IMR-90 (cell line): Measurements from ENCODE around the gene BCAT1. TPM values are rescaled to one million over a fixed set of nuclear protein-coding genes. Genes with fewer than 3 reads are reported as not detected.

Experiments
- ATAC-seq: fragments of 200-7000 bp; cut with Tn5 transposase; 2 replicates; pipeline ENCODE4 v1.9.1; 2020; ENCODE audit warnings: low read depth, mild to moderate bottlenecking, moderate library complexity
- Bru-seq: library from RNA; stranded (reverse); fragments of 400-500 nt; gene quantifications from one replicate; lab custom pipeline; 2021; lab: Mats Ljungman, UMichigan
- BruChase-seq, 2 experiments: library from RNA; stranded (reverse); fragments of 400-500 nt; gene quantifications; one replicate each; lab custom pipeline; 2021; lab: Mats Ljungman, UMichigan
- BruUV-seq: library from RNA; stranded (reverse); fragments of 400-500 nt; replicated peaks from 2 replicates; lab custom pipeline; 2021; lab: Mats Ljungman, UMichigan
- CTCF ChIA-PET: fragments of 300-600 bp; formaldehyde crosslinking; extraction: SDS; loops from one replicate; lab custom pipeline; 2021; ENCODE audit warnings: antibody characterized with exemption; lab: Yijun Ruan, JAX
- POLR2A ChIA-PET: fragments of 300-600 bp; sonication (Branson Sonifier 250); formaldehyde crosslinking; loops from one replicate; lab custom pipeline; 2022; ENCODE audit warnings: antibody characterized with exemption; ENCODE audit not compliant: unreplicated experiment; lab: Charles Lee
- DNase-seq: peaks from one replicate; pipeline ENCODE4 v3.0.0; 2013
- H2AFZ ChIP-seq: replicated peaks from 2 replicates; pipeline ENCODE3; 2013; ENCODE audit warnings: low read length, mild to moderate bottlenecking; ENCODE audit not compliant: poor library complexity
- H2AK5ac ChIP-seq: 2 replicates; pipeline ENCODE4 v1.6.1; 2013; ENCODE audit warnings: low read depth, low read length, inconsistent platforms
- H2AK9ac ChIP-seq: replicated peaks from 2 replicates; pipeline ENCODE3; 2013; ENCODE audit warnings: mild to moderate bottlenecking, low read depth, low read length, moderate library complexity; ENCODE audit not compliant: poor library complexity
- H2BK120ac ChIP-seq: 2 replicates; pipeline ENCODE4 v1.6.1; 2013; ENCODE audit warnings: low read depth, low read length, inconsistent platforms
- H2BK15ac ChIP-seq: 3 replicates; pipeline ENCODE4 v1.6.1; 2013; ENCODE audit warnings: low read depth, low read length, inconsistent platforms
- H2BK20ac ChIP-seq: 2 replicates; pipeline ENCODE4 v1.6.1; 2013; ENCODE audit warnings: low read depth, mild to moderate bottlenecking, inconsistent platforms, low read length, moderate library complexity
- H2BK5ac ChIP-seq: 2 replicates; pipeline ENCODE4 v1.6.1; 2013; ENCODE audit warnings: mild to moderate bottlenecking, low read depth, low read length, inconsistent platforms; ENCODE audit not compliant: poor library complexity, severe bottlenecking
- H3K14ac ChIP-seq: replicated peaks from 2 replicates; pipeline ENCODE4 v1.6.1; 2013; ENCODE audit warnings: low read depth, low read length, inconsistent platforms
- H3K18ac ChIP-seq: 2 replicates; pipeline ENCODE4 v1.6.1; 2013; ENCODE audit warnings: low read depth, low read length, control low read depth
- H3K23ac ChIP-seq: 2 replicates; pipeline ENCODE4 v1.6.1; 2013; ENCODE audit warnings: low read depth, low read length, inconsistent platforms
- H3K27ac ChIP-seq: 2 replicates; pipeline ENCODE4 v1.5.1; 2013; ENCODE audit warnings: mild to moderate bottlenecking, control low read depth, low read length; ENCODE audit not compliant: insufficient read depth
- H3K27me3 ChIP-seq: 2 replicates; pipeline ENCODE4 v1.6.1; 2013; ENCODE audit warnings: low read length; ENCODE audit not compliant: control insufficient read depth, insufficient read depth
- H3K36me3 ChIP-seq: 2 replicates; pipeline ENCODE4 v1.6.1; 2013; ENCODE audit warnings: low read length, mixed read lengths; ENCODE audit not compliant: control insufficient read depth, insufficient read depth
- H3K4ac ChIP-seq: 2 replicates; pipeline ENCODE4 v1.6.1; 2013; ENCODE audit warnings: low read depth, low read length, inconsistent platforms
- H3K4me1 ChIP-seq: 2 replicates; pipeline ENCODE4 v1.6.1; 2013; ENCODE audit warnings: low read length, mixed read lengths; ENCODE audit not compliant: control insufficient read depth, insufficient read depth
- H3K4me2 ChIP-seq: 2 replicates; pipeline ENCODE4 v1.6.1; 2013; ENCODE audit warnings: low read depth, mild to moderate bottlenecking, control low read depth, low read length, moderate library complexity
- H3K4me3 ChIP-seq: 2 replicates; pipeline ENCODE4 v1.5.1; 2013; ENCODE audit warnings: low read depth, mild to moderate bottlenecking, control low read depth, low read length, moderate library complexity; ENCODE audit not compliant: insufficient read depth
- H3K56ac ChIP-seq: 2 replicates; pipeline ENCODE4 v1.6.1; 2013; ENCODE audit warnings: low read length, inconsistent platforms; ENCODE audit not compliant: insufficient read depth; ENCODE audit errors: extremely low read depth
- H3K79me1 ChIP-seq, 2 experiments: 2 replicates each; pipeline ENCODE4 v1.6.1; 2013; ENCODE audit warnings: low read length in 2 of 2, inconsistent platforms in 1 of 2, low read depth in 1 of 2
- H3K9ac ChIP-seq: 2 replicates; pipeline ENCODE4 v1.6.1; 2013; ENCODE audit warnings: low read depth, low read length, control low read depth
- H3K9me1 ChIP-seq: 2 replicates; pipeline ENCODE4 v1.6.1; 2013; ENCODE audit warnings: low read length, inconsistent platforms; ENCODE audit not compliant: insufficient read depth
- H3K9me3 ChIP-seq: 2 replicates; pipeline ENCODE4 v1.6.1; 2013; ENCODE audit warnings: low read length; ENCODE audit not compliant: control insufficient read depth, insufficient read depth
- H4K20me1 ChIP-seq: 2 replicates; pipeline ENCODE4 v1.6.1; 2013; ENCODE audit warnings: low read length, inconsistent platforms; ENCODE audit not compliant: insufficient read depth
- H4K5ac ChIP-seq: 2 replicates; pipeline ENCODE4 v1.6.1; 2013; ENCODE audit warnings: mild to moderate bottlenecking, low read depth, low read length, control low read depth
- H4K8ac ChIP-seq, 2 experiments: 2 replicates each; pipeline ENCODE4 v1.6.1; 2013; ENCODE audit warnings: low read depth in 2 of 2, low read length in 2 of 2, control low read depth in 1 of 2, inconsistent platforms in 1 of 2
- H4K91ac ChIP-seq: 2 replicates; pipeline ENCODE4 v1.6.1; 2013; ENCODE audit warnings: low read depth, low read length, inconsistent platforms; ENCODE audit not compliant: insufficient read depth
- BHLHE40 ChIP-seq: fragments of 150-350 bp; IDR thresholded peaks from 2 replicates; pipeline ENCODE4 v1.6.1; 2016; ENCODE audit warnings: mild to moderate bottlenecking, low read depth, low read length
- CHD1 ChIP-seq: IDR thresholded peaks from 2 replicates; pipeline ENCODE4 v1.6.1; 2012; ENCODE audit warnings: low read depth, low read length, improper control_type of control experiment
- CTCF ChIP-seq: conservative IDR thresholded peaks from 2 replicates; pipeline ENCODE4 v1.5.1; 2012; ENCODE audit warnings: mild to moderate bottlenecking, low read depth, low read length, improper control_type of control experiment
- FOS ChIP-seq: fragments of 150-350 bp; IDR thresholded peaks from 2 replicates; pipeline ENCODE4 v1.6.1; 2016; ENCODE audit warnings: low read depth, low read length
- MAZ ChIP-seq: IDR thresholded peaks from 2 replicates; pipeline ENCODE4 v1.6.1; 2012; ENCODE audit warnings: low read depth, mild to moderate bottlenecking, low read length, improper control_type of control experiment, moderate library complexity, borderline replicate concordance
- MXI1 ChIP-seq: IDR thresholded peaks from 2 replicates; pipeline ENCODE4 v1.6.1; 2012; ENCODE audit warnings: low read depth, mild to moderate bottlenecking, low read length, moderate library complexity, borderline replicate concordance
- NFE2L2 ChIP-seq: fragments of 150-350 bp; IDR thresholded peaks from 2 replicates; pipeline ENCODE4 v1.6.1; 2016; ENCODE audit warnings: low read depth, mild to moderate bottlenecking, low read length
- POLR2A ChIP-seq: IDR thresholded peaks from 2 replicates; pipeline ENCODE4 v1.6.1; 2012; ENCODE audit warnings: mild to moderate bottlenecking, low read depth, low read length
- RAD21 ChIP-seq: IDR thresholded peaks from 2 replicates; pipeline ENCODE4 v1.6.1; 2012; ENCODE audit warnings: low read length, improper control_type of control experiment
- WGBS, 2 experiments: methylation state at CpG; one replicate each; pipeline versions ENCODE4 v1.1.5 to v1.1.7; 2013; ENCODE audit warnings: missing lambda C conversion rate in 2 of 2; ENCODE audit not compliant: insufficient read length in 1 of 2; ENCODE audit errors: extremely low coverage in 2 of 2; 5-methylcytosine and 5-hydroxymethylcytosine counted together
- dilution Hi-C: fragments of 300-500 bp; cut with HindIII; formaldehyde crosslinking; loops from one replicate; pipeline ENCODE4 v1.14.3; 2018; ENCODE audit warnings: low sequenced_read_pairs; ENCODE audit not compliant: unreplicated experiment
- in situ Hi-C: fragments of 300-500 bp; cut with MboI; formaldehyde crosslinking; loops from 3 replicates; pipeline ENCODE4 v1.14.3; 2019; ENCODE audit warnings: low sequenced_read_pairs, inconsistent platforms, mixed read lengths
- intact Hi-C: fragments of 100-400 bp; cut with micrococcal nuclease; formaldehyde crosslinking; loops from 2 replicates; pipeline ENCODE4 v1.10.0; 2022
- long read RNA-seq: library from polyadenylated mRNA; unstranded; transcript quantifications from one replicate; pipeline ENCODE4 v2.0.0, GENCODE V29; 2021; ENCODE audit not compliant: unreplicated experiment
- polyA plus RNA-seq, 3 experiments: library from polyadenylated mRNA; depleted of rRNA; stranded (reverse); fragments of >200 nt; gene quantifications; 2 replicates each; pipeline ENCODE4 v1.2.3, GENCODE V29; 2012; ENCODE audit warnings: low replicate concordance in 1 of 3
- total RNA-seq: library from RNA; depleted of rRNA; stranded (reverse); fragments of >200 nt; gene quantifications from 2 replicates; pipeline ENCODE4 v1.2.3, GENCODE V29; 2012; rRNA removed
- TF ChIP-seq, protein P1 (sequence below): fragments of 150-350 bp; IDR thresholded peaks from 2 replicates; pipeline ENCODE4 v1.6.1; 2017; ENCODE audit warnings: mild to moderate bottlenecking, antibody characterized with exemption, low read length, low read depth

BCAT1 gene, protein sequence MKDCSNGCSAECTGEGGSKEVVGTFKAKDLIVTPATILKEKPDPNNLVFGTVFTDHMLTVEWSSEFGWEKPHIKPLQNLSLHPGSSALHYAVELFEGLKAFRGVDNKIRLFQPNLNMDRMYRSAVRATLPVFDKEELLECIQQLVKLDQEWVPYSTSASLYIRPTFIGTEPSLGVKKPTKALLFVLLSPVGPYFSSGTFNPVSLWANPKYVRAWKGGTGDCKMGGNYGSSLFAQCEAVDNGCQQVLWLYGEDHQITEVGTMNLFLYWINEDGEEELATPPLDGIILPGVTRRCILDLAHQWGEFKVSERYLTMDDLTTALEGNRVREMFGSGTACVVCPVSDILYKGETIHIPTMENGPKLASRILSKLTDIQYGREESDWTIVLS
- 580 and 683 TPM in 2 replicates for total RNA-seq
- 21.3 and 30.4 TPM in 2 replicates for polyA plus RNA-seq (2012; rRNA removed)
- 7.2 and 7.6 TPM in 2 replicates for polyA plus RNA-seq (2012; cell fraction: cytosol; rRNA removed)
- polyA plus RNA-seq (2012; cell fraction: nucleus; rRNA removed; ENCODE audit: low replicate concordance), result 5.3 and 20.5 TPM in 2 replicates
- percentile 96 among the genes with signal in this experiment for Bru-seq, nascent RNA
- BruChase-seq, experiment 1, labeled RNA remaining after a 6-hour chase, result percentile 96 among the genes with signal in this experiment
- BruChase-seq, experiment 2, labeled RNA remaining after a 2-hour chase, result percentile 92 among the genes with signal in this experiment
- long read RNA-seq, full-length matches to known transcripts, result 256 of 346 reads
- long read RNA-seq, partial matches to known transcripts, result 24 of 346 reads
- long read RNA-seq, other reads (novel, unspliced or antisense), result 66 of 346 reads

- peak within 1 kb of the TSS; percentile 100 for H4K91ac ChIP-seq
- H3K23ac ChIP-seq, result peak within 1 kb of the TSS; percentile 99
- peak within 1 kb of the TSS; percentile 95 for H3K4me2 ChIP-seq
- POLR2A ChIA-PET, result interaction anchor here (0.7 kb wide), 1 partner anchor 52 kb away, joined by 4 read pairs; no protein-coding TSS in a partner anchor
- peak; percentile 88 for DNase-seq
- peak within 1 kb of the TSS; percentile 99 for H3K4ac ChIP-seq
- no peaks in the 10 kb centered on the region for H3K9me3 ChIP-seq
- H3K79me1 ChIP-seq, result peaks cover 4 to 36% of the 10 kb centered on the region in 2 experiments
- H3K9me1 ChIP-seq, result peaks cover 2% of the 10 kb centered on the region
- peak within 1 kb of the TSS; percentile 99 for H2BK15ac ChIP-seq
- peaks cover 4% of the 10 kb centered on the region for H3K36me3 ChIP-seq
- H2AFZ ChIP-seq, result peak within 1 kb of the TSS; percentile 98
- 0% methylated on average over 26 of the region's 52 CpGs; no CpG with 5 or more reads in 1 of the 2 experiments for WGBS, 2 experiments
- peak within 1 kb of the TSS; percentile 98 for H3K9ac ChIP-seq
- BruUV-seq, result no TSS peak
- peak; percentile 76 for ATAC-seq
- peak within 1 kb of the TSS; percentile 97 to 99 for H4K8ac ChIP-seq
- peak within 1 kb of the TSS; percentile 94 for H2BK5ac ChIP-seq
- H4K5ac ChIP-seq, result peak within 1 kb of the TSS; percentile 97
- H3K27me3 ChIP-seq, result no peaks in the 10 kb centered on the region
- peaks cover 19% of the 10 kb centered on the region for H4K20me1 ChIP-seq
- H2AK5ac ChIP-seq, result peak within 1 kb of the TSS; percentile 98
- H3K27ac ChIP-seq, result peak within 1 kb of the TSS; percentile 97
- peak within 1 kb of the TSS; percentile 91 for H2BK20ac ChIP-seq
- intact Hi-C loops, result loop anchor here (5.0 to 10.0 kb wide), 3 partner anchors 37 to 1744 kb away; no protein-coding TSS in a partner anchor
- peaks cover 10% of the 10 kb centered on the region for H3K4me1 ChIP-seq
- peak within 1 kb of the TSS; percentile 97 for H3K56ac ChIP-seq
- dilution Hi-C loops, result no loop called here
- H2BK120ac ChIP-seq, result peak within 1 kb of the TSS; percentile 98
- peak within 1 kb of the TSS; percentile 100 for H3K14ac ChIP-seq
- peak within 1 kb of the TSS; percentile 81 for H3K4me3 ChIP-seq
- H3K18ac ChIP-seq, result peak within 1 kb of the TSS; percentile 91
- CTCF ChIA-PET, result no interaction called here
- H2AK9ac ChIP-seq, result peak within 1 kb of the TSS; percentile 100
- in situ Hi-C loops, result loop anchor here (5.0 kb wide), 1 partner anchor 107 kb away; no protein-coding TSS in a partner anchor
- peak; percentile 81; the same call in 1 of the 2 replicates for TF ChIP-seq MAZ
- TF ChIP-seq, protein P1, sequence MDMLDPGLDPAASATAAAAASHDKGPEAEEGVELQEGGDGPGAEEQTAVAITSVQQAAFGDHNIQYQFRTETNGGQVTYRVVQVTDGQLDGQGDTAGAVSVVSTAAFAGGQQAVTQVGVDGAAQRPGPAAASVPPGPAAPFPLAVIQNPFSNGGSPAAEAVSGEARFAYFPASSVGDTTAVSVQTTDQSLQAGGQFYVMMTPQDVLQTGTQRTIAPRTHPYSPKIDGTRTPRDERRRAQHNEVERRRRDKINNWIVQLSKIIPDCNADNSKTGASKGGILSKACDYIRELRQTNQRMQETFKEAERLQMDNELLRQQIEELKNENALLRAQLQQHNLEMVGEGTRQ, result peak; percentile 51; the same call in 1 of the 2 replicates
- no peak for TF ChIP-seq NFE2L2
- peak; percentile 22; the same call in 1 of the 2 replicates for TF ChIP-seq RAD21
- TF ChIP-seq CTCF, result peak; percentile 25; the same call in 1 of the 2 replicates
- no peak; the same call in 1 of the 2 replicates for TF ChIP-seq FOS
- peak; percentile 85; the same call in 1 of the 2 replicates for TF ChIP-seq CHD1
- TF ChIP-seq POLR2A, result peak; percentile 91
- TF ChIP-seq BHLHE40, result peak; percentile 33
- peak; percentile 100 for TF ChIP-seq MXI1
These were observed at the start of gene BCAT1 for GRCh38 chr12:24948757-24949722. Gene BCAT1 (minus strand): TSS chr12:24949101. CDS start chr12:24948932, 169 bp downstream.
